ENCODE results near the gene CRELD2.

The CRELD2 gene

GRCh38 chr22:49910229-49911155, 7.9 kb upstream of the CRELD2 start:
- FAIRE-seq (no peak), DNase-seq (ENCODE audit: low spot score) (no peak)

GRCh38 chr22:49911881-49912625, 6.4 kb upstream of the CRELD2 start:
- DNase-seq (ENCODE audit: low spot score): no peak
- no peak for FAIRE-seq

GRCh38 chr22:49913026-49913425, 5.4 kb upstream of the CRELD2 start:
- FAIRE-seq (no peak), DNase-seq (ENCODE audit: low spot score) (no peak)

GRCh38 chr22:49913446-49913845, 5.0 kb upstream of the CRELD2 start:
- FAIRE-seq (no peak), DNase-seq (ENCODE audit: low spot score) (no peak)

GRCh38 chr22:49914256-49914655, 4.2 kb upstream of the CRELD2 start:
- DNase-seq (ENCODE audit: low spot score): no peak
- FAIRE-seq: no peak

- no peak for FAIRE-seq
These were observed 2.8 kb upstream of the CRELD2 start for GRCh38 chr22:49915610-49916009.

GRCh38 chr22:49916831-49917230, 1.6 kb upstream of the CRELD2 start:
- DNase-seq (ENCODE audit: low spot score) (no peak), FAIRE-seq (no peak)

More at GRCh38 chr22:49915610-49916009, 2.8 kb upstream of the CRELD2 start:
- no peak for DNase-seq (ENCODE audit: low spot score)

GRCh38 chr22:49918911-49919881, 762 bp downstream of the CRELD2 start:
- DNase-seq (ENCODE audit: low spot score) (no peak), FAIRE-seq (no peak)

GRCh38 chr22:49920859-49921258, 2.4 kb downstream of the CRELD2 start:
- DNase-seq (ENCODE audit: low spot score) (no peak), FAIRE-seq (no peak)

GRCh38 chr22:49921508-49922278, 3.3 kb downstream of the CRELD2 start:
- FAIRE-seq: no peak
- DNase-seq (ENCODE audit: low spot score): no peak

GRCh38 chr22:49922484-49922883, 4.0 kb downstream of the CRELD2 start:
- DNase-seq (ENCODE audit: low spot score): no peak
- FAIRE-seq: no peak

GRCh38 chr22:49922926-49923325, 4.5 kb downstream of the CRELD2 start:
- DNase-seq (ENCODE audit: low spot score) (no peak), FAIRE-seq (no peak)

- DNase-seq (ENCODE audit: low spot score): no peak
- no peak for FAIRE-seq
These were observed 5.0 kb downstream of the CRELD2 start for GRCh38 chr22:49923445-49923844.

- no peak for DNase-seq (ENCODE audit: low spot score)
These were observed 5.8 kb downstream of the CRELD2 start for GRCh38 chr22:49924113-49924833.

GRCh38 chr22:49925525-49926128, 7.2 kb downstream of the CRELD2 start:
- FAIRE-seq (no peak), DNase-seq (ENCODE audit: low spot score) (no peak)

More at GRCh38 chr22:49924113-49924833, 5.8 kb downstream of the CRELD2 start:
- no peak for FAIRE-seq

GRCh38 chr22:49926916-49927315, 8.5 kb downstream of the CRELD2 start:
- FAIRE-seq: no peak
- no peak for DNase-seq (ENCODE audit: low spot score)

- no peak for FAIRE-seq
These were observed 9.2 kb downstream of the CRELD2 start for GRCh38 chr22:49927483-49928184.

GRCh38 chr22:49928185-49928495, 9.7 kb downstream of the CRELD2 start:
- DNase-seq (ENCODE audit: low spot score): no peak
- no peak for FAIRE-seq

More at GRCh38 chr22:49927483-49928184, 9.2 kb downstream of the CRELD2 start:
- DNase-seq (ENCODE audit: low spot score): no peak

Measured in RCC 7860 (cell line).